GM20431 (cell line): ENCODE data around the gene APH1B.

Experiments
- in situ Hi-C: fragments of 300-500 bp; cut with MseI, MboI; formaldehyde crosslinking; loops from one replicate; pipeline ENCODE4 v1.15.0; 2020; ENCODE audit warnings: low sequenced_read_pairs; ENCODE audit not compliant: unreplicated experiment

The APH1B gene

GRCh38 chr15:63250312-63250965, 27.0 kb upstream of the APH1B start:
- in situ Hi-C loops, result no loop called here

GRCh38 chr15:63251701-63252100, 25.7 kb upstream of the APH1B start:
- in situ Hi-C loops, result no loop called here

DNA sequence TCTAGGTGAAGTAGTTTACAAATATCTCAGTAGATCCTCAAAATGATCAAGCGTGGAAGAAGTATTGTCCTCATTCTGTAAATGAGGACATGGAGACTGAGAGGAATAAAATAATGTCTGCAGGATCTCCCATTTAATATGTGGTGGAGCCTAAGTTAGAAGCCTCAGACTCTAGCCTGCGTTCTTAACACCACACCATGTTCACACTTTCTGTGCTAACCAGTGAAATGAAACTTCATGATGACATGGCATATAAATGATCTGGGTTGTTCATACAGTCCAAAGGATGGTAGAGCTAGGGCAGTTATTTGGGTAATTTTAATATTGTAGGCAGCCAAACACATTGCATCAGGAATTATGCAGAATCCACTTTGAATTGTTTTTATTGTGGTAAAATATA, 25.1 kb upstream of the APH1B start:
- in situ Hi-C loops, result no loop called here

GRCh38 chr15:63254991-63255390, 22.4 kb upstream of the APH1B start:
- in situ Hi-C loops, result no loop called here

DNA sequence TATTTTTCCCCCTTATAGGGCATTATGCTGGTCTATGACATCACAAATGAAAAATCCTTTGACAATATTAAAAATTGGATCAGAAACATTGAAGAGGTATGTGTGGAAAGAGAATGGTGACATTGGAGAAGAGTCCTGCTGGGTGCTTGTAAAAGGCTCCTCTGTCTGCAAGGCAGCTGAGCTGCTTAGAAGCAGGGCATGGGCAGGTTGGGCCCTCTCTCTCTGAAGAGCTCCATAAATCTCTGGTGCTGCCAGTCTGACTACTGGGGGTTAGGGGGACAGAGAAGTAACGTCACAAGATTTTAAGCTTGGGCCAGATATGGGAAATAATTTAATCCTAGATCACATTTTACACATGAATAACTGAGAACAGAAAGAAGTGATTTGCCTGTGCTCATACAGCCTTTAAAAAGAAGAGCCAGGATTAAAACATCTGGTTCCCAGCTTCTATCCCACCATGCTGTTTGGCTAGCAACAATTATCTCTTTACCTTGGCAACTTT, 21.9 kb upstream of the APH1B start:
- in situ Hi-C loops, result no loop called here

DNA sequence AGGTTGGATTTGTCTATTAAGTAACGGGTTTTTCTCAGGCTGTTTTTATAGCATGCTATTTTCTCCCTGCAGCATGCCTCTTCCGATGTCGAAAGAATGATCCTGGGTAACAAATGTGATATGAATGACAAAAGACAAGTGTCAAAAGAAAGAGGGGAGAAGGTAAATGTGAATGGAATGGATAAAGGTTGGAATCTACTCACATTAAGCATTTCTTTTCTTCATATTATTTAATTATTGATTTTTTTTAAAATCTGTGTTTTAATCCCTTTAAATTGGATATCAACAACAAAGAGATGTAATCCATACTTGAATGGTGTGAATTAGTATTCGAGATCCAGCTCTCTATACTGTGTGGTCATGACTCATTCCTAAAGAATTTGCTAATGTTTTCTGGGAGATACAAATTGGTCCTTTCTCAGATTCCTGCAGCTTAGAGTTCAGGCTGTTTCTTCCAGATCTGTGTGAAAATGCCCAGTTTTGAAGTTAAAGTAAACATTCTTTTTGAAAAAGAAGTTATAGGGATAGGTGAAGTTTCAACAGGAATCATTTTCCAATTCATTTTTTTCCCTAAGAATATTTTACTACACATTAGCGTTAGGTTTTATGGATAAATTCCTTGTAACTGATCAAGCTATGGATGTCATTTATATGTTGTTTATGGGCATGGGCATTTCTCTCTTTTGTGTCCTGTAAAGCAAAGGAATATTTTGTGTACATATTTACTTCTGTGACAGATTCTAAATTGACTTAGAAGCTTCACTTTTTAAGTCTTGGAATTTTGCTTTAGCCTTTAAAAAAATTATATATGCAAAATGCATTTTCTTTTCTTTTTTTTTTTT, 20.8 kb upstream of the APH1B start:
- in situ Hi-C loops, result no loop called here

DNA sequence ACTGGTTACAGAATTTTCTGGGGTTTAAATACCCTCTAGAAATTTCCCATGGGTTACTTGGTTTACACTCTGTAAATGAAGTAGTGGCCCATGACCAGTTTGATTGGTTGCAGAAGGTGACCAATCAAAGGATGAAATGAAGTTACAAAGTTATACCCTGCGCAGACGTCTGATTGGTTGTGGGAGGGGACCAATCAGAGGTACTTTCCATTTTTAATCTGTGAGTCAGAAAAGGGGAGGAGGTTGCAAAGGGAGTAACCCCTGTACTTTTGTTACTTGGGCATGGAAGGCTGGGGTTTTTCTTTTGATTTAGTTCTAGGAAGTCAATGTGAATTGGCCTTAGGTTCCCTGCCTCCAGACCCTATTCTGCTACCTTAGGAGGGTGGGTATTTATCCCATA, 18.7 kb upstream of the APH1B start:
- in situ Hi-C loops, result no loop called here

DNA sequence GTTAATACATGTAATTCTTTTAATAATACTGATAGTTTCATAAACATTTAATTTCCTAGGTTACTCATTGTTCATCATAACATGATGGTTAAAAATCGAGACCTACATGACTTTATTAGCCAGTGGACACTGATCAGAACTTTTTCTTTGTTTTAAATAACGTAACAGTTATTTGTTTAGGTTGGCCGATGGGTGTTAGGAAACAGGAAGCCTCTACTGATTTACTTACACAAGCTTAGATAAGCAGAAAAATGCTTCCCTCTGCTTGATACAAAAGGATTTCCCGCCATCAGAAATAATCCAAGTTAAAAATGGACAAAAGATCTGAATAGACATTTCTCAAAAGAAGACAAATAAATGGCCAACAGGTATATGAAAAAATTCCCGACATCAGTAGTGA, 16.6 kb upstream of the APH1B start:
- in situ Hi-C loops, result no loop called here

DNA sequence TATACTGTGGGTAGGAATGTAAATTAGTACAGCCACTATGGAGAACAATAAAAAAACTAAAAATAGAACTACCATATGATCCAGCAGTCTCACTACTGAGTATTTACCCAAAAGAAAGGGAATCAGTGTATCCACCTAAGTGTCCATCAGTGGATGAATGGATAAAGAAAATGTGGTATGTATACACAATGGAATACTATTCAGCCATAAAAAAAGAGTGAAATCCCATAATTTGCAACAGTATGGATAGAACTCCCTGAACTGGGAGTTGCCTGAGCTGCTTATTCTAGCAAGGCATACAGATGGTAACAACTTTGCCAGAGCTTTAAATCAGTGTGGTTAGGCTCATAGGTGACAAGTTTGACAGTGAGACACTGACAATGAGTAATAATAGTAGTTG, 16.1 kb upstream of the APH1B start:
- in situ Hi-C loops, result no loop called here

- in situ Hi-C loops, result no loop called here
These were observed 13.9 kb upstream of the APH1B start for GRCh38 chr15:63263519-63263918.

- in situ Hi-C loops, result no loop called here
These were observed 12.6 kb upstream of the APH1B start for GRCh38 chr15:63264688-63265293.

DNA sequence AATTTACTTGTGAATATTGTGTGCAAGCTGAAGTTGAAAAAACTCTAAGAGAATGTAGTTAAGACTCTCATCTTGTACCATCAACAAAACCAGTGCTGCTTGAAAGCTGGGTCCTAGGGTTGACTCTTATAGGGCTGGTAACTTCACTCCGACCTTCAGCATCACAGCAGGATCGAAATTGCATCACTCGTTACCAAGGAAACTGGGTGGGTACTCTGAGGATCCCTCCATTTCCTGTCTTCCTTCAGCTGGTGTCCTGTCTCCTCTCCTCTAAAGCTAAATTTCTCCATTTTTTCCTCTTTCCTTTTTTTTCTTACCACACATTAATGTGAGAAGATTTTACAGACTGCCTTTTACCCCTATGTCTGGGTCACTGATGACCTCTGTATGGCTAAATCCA, 3.0 kb upstream of the APH1B start:
- in situ Hi-C loops, result no loop called here

DNA sequence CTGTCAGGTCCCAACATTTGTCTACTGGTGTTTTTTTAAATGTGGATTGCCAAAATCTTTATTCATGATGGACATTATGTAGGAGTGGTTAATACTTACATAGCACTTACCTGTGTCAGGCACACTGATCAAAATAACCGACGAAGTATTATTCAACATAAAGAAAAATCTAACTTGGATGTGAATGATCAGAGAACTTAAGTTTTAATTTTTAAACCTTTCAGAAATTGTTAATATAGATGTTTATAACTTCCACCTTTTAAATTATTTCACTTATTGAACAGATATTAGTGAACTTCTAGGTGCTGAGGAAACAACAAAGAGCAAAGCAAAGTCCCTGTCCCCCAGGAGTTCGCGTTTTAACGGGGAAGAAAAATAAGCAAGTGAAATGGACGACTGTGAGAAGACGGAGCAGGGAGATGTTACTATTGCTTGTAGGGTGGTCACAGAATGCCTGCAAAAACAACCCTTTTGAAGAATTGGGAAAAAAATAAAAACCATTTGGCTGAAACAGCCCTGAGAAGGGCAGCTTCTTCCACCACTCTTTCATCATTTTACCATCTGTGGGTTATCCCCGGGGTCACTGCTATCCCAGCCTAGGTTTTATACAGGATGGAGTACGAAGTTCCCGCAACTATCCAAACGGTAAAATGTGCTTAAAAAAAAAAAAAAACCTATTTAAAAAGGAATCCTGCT, 915 bp upstream of the APH1B start:
- in situ Hi-C loops, result no loop called here

DNA sequence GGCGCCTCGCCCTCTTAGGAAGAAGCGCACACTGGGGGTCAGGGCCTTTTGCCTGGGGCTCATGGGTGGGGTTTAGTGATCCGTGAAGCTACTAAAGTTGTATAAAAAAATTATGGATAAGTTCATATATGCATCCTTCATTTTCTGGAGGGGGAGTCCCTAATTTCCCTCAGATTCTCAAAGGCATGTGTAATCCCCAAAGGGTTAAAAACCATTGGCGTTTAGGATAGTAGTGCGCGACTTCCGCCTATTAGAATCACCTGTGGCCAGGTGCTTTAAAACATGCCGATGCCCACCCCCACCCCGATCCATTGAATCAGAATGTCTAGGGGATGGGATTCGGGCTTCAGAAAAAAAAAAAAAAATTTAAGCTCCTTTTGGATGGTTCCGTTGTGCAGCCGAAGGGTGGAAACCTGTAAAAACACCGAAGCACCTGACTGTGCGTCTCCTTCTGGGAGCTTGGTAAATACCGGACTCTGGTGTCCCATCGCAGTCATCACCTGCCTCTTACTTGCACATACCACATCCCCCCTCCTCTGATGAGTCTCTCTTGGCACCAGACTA, 570 bp downstream of the APH1B start:
- in situ Hi-C loops, result no loop called here

- in situ Hi-C loops, result no loop called here
These were observed 5.7 kb downstream of the APH1B start for GRCh38 chr15:63283126-63283525.

DNA sequence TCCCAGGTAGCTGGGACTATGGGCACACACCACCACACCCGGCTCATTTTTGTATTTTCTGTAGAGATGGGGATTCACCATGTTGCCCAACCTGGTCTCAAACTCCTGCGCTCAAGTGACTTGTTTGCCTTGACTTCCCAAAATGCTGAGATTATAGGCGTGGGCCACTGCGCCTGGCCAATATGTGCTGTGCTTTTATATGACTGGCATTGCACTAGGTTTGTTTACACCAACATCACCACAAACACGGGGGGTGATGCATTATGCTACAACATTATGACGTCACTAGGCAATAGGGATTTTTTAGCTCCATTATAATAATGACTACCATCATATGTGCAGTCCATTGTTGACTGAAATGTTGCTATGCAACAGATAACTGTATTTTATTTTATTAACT, 6.9 kb downstream of the APH1B start:
- in situ Hi-C loops, result no loop called here

DNA sequence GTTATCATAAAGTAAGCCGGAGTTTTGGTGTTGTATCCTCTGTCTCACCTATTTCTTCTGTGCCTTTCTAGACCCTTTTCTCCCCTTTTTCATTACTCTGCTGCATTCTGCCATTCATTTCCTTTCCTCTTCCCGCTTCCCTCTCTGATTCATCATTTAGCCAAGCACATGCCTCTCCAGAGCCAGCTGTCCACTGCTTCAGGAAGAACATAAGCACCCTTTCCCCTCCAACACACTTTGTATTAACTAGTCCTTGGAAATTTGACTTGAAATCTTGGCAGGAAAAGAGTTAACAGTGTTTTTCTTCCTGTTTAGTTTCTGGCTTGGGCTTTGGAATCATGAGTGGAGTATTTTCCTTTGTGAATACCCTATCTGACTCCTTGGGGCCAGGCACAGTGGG, 9.7 kb downstream of the APH1B start:
- in situ Hi-C loops, result no loop called here

GRCh38 chr15:63288342-63288741, 10.9 kb downstream of the APH1B start:
- in situ Hi-C loops, result no loop called here

GRCh38 chr15:63288778-63289378, 11.5 kb downstream of the APH1B start:
- in situ Hi-C loops, result no loop called here

- in situ Hi-C loops, result loop anchor here (10.0 kb wide), 1 partner anchor 103 kb away; no protein-coding TSS in a partner anchor
These were observed 14.1 kb downstream of the APH1B start for GRCh38 chr15:63291507-63291906.
